Measurements from ENCODE around the gene SUMF1.
"Not testable (repeated sequence)": the region's sequence is repeated elsewhere in the genome, so short reads cannot be mapped to it uniquely, and the experiment has no call there.

SUMF1 gene

GRCh38 chr3:4334548-4334947, 132.5 kb downstream of the SUMF1 start:
- Histone ChIP-seq H3K4me2 (no peak overlapping the region), H4K20me1 (ENCODE audit: insufficient read depth) (no peaks in the 10 kb centered on the region), H3K27me3 (ENCODE audit: insufficient read depth, low read depth) (no peaks in the 10 kb centered on the region), H3K27ac (no peak overlapping the region), H3K9ac (no peak overlapping the region), H3K4me1 (ENCODE audit: low read depth, poor library complexity, severe bottlenecking) (no peaks in the 10 kb centered on the region), H3K36me3 (ENCODE audit: insufficient read depth) (no peaks in the 10 kb centered on the region), H2AFZ (ENCODE audit: low read depth) (no peak overlapping the region), H3K79me2 (ENCODE audit: insufficient read depth, low read depth) (no peaks in the 10 kb centered on the region), H3K4me3 (IDR thresholded peaks at IDR 0.05; ENCODE audit: insufficient read depth, low read depth, low read length) (no peak overlapping the region)
- TF ChIP-seq CTCF (conservative IDR thresholded peaks at IDR 0.05; ENCODE audit: low read depth, low read length), result no peak

GRCh38 chr3:4332991-4333390, 134.1 kb downstream of the SUMF1 start:
- Histone ChIP-seq H3K27ac (no peak overlapping the region), H3K4me1 (ENCODE audit: low read depth, poor library complexity, severe bottlenecking) (no peaks in the 10 kb centered on the region), H3K4me3 (IDR thresholded peaks at IDR 0.05; ENCODE audit: insufficient read depth, low read depth, low read length) (no peak overlapping the region), H3K9ac (no peak overlapping the region), H3K27me3 (ENCODE audit: insufficient read depth, low read depth) (no peaks in the 10 kb centered on the region), H3K36me3 (ENCODE audit: insufficient read depth) (no peaks in the 10 kb centered on the region), H3K79me2 (ENCODE audit: insufficient read depth, low read depth) (no peaks in the 10 kb centered on the region), H3K4me2 (no peak overlapping the region), H2AFZ (ENCODE audit: low read depth) (no peak overlapping the region), H4K20me1 (ENCODE audit: insufficient read depth) (no peaks in the 10 kb centered on the region)
- TF ChIP-seq CTCF (conservative IDR thresholded peaks at IDR 0.05; ENCODE audit: low read depth, low read length), result no peak

GRCh38 chr3:4332574-4332973, 134.5 kb downstream of the SUMF1 start:
- Histone ChIP-seq H4K20me1 (ENCODE audit: insufficient read depth) (no peaks in the 10 kb centered on the region), H2AFZ (ENCODE audit: low read depth) (no peak overlapping the region), H3K79me2 (ENCODE audit: insufficient read depth, low read depth) (no peaks in the 10 kb centered on the region), H3K4me2 (no peak overlapping the region), H3K27ac (no peak overlapping the region), H3K4me1 (ENCODE audit: low read depth, poor library complexity, severe bottlenecking) (no peaks in the 10 kb centered on the region), H3K27me3 (ENCODE audit: insufficient read depth, low read depth) (no peaks in the 10 kb centered on the region), H3K36me3 (ENCODE audit: insufficient read depth) (no peaks in the 10 kb centered on the region), H3K4me3 (IDR thresholded peaks at IDR 0.05; ENCODE audit: insufficient read depth, low read depth, low read length) (no peak overlapping the region), H3K9ac (no peak overlapping the region)
- TF ChIP-seq CTCF (conservative IDR thresholded peaks at IDR 0.05; ENCODE audit: low read depth, low read length), result no peak

- no peak for TF ChIP-seq CTCF (conservative IDR thresholded peaks at IDR 0.05; ENCODE audit: low read depth, low read length)
- Histone ChIP-seq H3K79me2 (ENCODE audit: insufficient read depth, low read depth) (no peaks in the 10 kb centered on the region), H3K27ac (no peak overlapping the region), H3K9ac (no peak overlapping the region), H3K27me3 (ENCODE audit: insufficient read depth, low read depth) (no peaks in the 10 kb centered on the region), H3K4me2 (no peak overlapping the region), H3K4me1 (ENCODE audit: low read depth, poor library complexity, severe bottlenecking) (no peaks in the 10 kb centered on the region), H3K36me3 (ENCODE audit: insufficient read depth) (no peaks in the 10 kb centered on the region), H2AFZ (ENCODE audit: low read depth) (no peak overlapping the region), H4K20me1 (ENCODE audit: insufficient read depth) (no peaks in the 10 kb centered on the region), H3K4me3 (IDR thresholded peaks at IDR 0.05; ENCODE audit: insufficient read depth, low read depth, low read length) (no peak overlapping the region)
Measured at GRCh38 chr3:4332111-4332510, 135.0 kb downstream of the SUMF1 start.

- not testable (repeated sequence) for H3K36me3 ChIP-seq (ENCODE audit: insufficient read depth); H3K4me3 ChIP-seq (IDR thresholded peaks at IDR 0.05; ENCODE audit: insufficient read depth, low read depth, low read length); H3K79me2 ChIP-seq (ENCODE audit: insufficient read depth, low read depth); H3K4me1 ChIP-seq (ENCODE audit: low read depth, poor library complexity, severe bottlenecking); H3K9ac ChIP-seq; H3K27ac ChIP-seq; H3K4me2 ChIP-seq; H2AFZ ChIP-seq (ENCODE audit: low read depth); H4K20me1 ChIP-seq (ENCODE audit: insufficient read depth); H3K27me3 ChIP-seq (ENCODE audit: insufficient read depth, low read depth)
Measured at GRCh38 chr3:4329806-4330205, 137.3 kb downstream of the SUMF1 start.

All from KMS-11 (cell line).